GM21825 (cell line): ENCODE measurements around the gene DAO.

Source experiments
- ATAC-seq: cut with Tn5 transposase; IDR thresholded peaks from one replicate; pipeline ENCODE4 v1.9.1; 2021; ENCODE audit warnings: mild to moderate bottlenecking, moderate library complexity; ENCODE audit not compliant: unreplicated experiment

The DAO gene

GRCh38 chr12:108918206-108918605 lies 38.3 kb downstream of the DAO start:
- ATAC-seq: no peak

DNA sequence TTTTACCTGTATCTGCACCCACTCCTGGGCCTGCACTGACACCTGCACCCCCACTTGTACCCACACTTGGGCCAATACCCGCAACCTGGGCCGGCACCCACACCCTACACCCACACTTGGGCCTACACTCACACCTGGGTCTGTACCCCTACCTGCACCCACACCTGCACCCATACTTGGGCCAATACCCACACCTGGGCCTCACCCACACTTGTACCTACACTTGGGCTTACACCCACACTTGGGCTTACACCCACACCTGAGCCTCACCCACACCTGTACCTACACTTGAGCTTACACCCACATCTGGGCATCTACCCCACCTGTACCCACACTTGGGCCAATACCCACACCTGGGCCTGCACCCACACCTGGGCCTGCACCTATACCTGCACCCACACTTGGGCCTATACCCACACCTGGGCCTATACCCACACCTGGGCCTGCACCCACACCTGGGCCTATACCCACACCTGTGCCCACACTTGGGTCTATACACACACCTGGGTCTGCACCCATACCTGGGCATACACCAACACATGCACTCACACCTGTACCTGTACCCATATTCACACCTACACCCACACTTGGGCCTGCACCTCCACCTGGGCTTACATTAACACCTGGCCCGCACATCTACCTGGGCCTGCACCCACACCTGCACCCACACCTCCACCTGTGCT lies 39.2 kb downstream of the DAO start:
- no peak for ATAC-seq

DNA sequence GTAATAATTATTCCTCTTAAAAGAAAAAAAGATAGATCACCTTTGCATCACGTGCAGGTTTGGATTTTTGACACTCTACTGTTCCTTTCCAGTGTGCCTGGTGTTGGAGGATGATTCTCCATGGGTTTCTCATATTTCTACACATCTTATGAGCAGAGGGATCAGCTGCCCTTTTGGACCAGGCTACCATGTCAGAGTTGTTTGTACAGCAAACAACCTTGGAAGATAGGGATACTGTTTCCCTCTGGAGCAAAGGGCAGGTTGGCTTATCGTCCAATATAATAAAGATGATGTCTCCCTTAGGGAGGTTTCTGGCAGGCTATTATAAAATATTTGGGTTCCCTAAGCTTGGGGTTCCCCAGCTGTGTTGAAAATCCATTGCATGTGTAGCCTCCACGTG lies 42.1 kb downstream of the DAO start:
- no peak for ATAC-seq

DNA sequence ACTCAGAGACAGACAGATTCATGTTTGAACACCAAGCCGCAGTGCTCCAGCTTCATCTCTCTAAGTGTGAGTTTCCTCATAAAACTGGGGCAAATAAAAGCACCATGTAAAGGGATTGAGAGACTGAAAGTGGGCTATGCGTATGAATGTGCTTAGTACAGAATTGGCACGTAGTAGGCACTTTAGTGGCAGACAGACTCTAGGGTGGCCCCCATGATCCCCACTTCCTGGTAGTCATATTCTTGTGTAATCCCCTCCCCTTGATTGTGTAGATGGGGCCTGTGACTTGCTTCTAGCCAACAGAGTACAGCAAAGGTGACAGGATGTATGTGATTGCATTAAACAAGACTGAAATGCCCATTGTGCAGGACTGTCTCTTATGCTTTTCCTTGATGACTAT lies 43.0 kb downstream of the DAO start:
- no peak for ATAC-seq

- ATAC-seq: no peak
Observed at GRCh38 chr12:108928695-108929094, 48.8 kb downstream of the DAO start.

DNA sequence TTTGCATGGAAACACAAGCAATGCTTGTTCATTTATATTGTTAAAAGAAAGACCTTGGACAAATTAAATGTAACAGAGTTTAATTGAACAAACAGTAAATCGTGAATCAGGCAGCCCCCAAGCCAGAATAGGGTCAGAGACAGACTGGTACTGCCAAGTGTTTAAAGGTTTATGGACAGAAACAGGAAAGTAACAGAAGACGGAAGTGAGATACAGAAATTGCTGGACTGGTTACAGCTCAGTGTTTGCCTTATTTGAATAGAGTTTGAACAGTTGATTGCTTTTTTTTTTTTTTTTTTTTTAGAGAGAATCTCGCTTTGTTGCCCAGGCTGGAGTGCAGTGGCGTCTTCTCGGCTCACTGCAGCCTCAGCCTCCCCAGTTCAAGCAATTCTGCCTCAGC lies 50.3 kb downstream of the DAO start:
- ATAC-seq: no peak

DNA sequence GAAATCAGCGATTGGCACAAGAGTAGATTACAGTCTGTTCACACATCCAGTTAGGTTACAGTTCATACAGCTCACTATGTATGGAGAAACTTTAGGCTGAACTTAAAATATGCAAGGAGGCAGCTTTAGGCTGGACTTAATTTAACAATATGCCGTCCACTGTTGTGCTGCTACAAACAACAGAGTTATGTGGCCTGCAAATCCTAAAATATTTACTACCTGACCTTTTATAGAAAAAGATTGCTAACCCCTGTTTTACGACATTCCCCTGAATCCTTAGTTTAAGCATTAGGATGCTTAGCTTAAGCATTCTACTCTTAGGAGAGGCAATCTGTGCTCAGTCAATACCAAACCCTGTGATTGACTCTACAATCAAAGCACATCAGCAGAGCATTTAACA lies 50.9 kb downstream of the DAO start:
- ATAC-seq: no peak

DNA sequence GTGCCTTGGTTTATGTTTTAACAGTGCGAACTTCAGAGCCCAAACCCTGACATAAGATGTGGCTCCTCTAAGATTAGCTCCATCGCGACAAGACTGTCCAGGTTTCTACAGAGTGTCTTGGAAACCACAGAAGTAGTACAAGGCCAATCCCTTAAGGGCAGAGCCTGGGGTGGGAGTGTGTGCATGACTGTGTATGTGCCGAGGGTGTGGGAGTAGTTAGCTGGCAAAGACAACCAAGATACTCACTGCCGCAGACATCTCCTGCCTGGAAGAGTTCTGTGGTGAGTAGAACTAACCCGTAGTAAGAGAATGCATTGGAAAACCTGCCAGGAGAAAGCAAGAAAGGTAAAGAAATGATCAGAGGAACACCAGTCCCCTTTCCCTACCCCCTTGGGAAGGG lies 54.1 kb downstream of the DAO start:
- no peak for ATAC-seq

- ATAC-seq: no peak
Observed at GRCh38 chr12:108935159-108935763, 55.4 kb downstream of the DAO start.

DNA sequence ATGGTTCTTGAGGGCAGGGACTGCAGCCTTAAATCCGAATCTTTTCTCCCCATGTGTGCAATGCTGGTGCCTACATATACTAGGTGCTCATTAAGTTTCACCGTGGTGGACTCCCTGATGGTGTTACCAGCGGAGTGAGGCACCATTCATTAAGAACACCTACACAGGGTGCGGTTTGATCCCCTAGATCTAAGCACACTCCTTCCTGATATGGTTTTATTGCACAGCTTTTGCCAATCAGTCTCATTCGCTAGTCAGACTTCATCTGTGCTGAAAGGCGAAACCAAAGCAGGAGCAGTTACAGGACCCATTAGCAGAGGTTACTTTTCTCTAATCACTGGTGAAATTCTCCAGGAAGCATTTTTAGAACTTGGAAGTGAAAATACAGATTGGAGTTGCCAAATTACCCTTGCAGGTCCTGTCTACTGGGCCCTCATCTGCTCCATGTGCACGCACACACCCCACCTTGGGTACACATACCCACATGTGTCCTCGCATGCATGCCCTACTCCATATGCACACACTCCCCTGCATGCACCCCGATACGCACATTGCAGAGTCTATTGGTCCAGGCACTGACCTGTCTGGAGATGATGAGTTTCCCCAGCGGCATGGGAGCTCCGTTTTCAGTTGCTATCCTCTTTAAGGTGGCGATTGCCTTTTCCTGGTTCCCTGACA lies 58.5 kb downstream of the DAO start:
- ATAC-seq: no peak

DNA sequence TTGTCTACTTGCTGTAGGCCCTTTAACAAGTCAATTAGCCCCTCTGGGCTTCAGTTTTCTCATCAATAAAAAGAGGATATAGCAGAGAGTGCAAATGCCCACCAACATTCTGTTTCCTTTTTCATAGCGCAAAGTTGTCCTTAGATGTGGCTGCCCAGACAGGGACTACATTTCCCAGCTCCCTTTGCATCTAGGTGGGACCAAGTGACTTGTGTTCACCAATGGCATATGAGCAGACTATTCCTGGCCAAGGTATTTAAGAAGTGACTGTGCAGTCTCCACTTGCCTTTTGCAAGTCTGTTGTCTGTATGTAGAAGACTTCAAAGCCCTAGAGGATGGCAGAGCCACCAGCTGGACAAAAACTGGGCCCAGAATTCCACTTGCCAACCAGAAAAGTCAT lies 59.7 kb downstream of the DAO start:
- no peak for ATAC-seq

- ATAC-seq: no peak
Observed at GRCh38 chr12:108940138-108940537, 60.2 kb downstream of the DAO start.

GRCh38 chr12:108947097-108947496 lies 67.2 kb downstream of the DAO start:
- ATAC-seq: no peak

GRCh38 chr12:108948367-108948766 lies 68.5 kb downstream of the DAO start:
- ATAC-seq: no peak

DNA sequence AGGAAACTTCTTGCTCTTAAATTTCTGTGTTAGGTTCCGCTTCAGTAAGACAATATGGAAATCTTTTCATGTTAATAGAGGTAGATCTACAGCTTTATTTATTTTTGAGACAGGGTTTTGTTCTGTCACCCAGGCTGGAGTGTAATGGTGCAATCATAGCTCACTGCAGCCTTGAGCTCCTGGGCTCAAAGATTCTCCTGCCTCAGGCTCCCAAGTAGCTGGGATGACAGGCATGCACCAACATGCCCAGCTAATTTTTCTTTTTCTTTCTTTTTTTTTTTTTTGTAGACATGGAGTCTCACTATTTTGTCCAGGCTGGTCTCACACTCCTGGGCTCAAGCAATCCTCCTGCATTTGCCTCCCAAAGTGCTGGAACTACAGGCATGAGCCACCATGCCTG lies 70.1 kb downstream of the DAO start:
- ATAC-seq: no peak
